Measurements from ENCODE around the gene GPHA2.

DNA sequence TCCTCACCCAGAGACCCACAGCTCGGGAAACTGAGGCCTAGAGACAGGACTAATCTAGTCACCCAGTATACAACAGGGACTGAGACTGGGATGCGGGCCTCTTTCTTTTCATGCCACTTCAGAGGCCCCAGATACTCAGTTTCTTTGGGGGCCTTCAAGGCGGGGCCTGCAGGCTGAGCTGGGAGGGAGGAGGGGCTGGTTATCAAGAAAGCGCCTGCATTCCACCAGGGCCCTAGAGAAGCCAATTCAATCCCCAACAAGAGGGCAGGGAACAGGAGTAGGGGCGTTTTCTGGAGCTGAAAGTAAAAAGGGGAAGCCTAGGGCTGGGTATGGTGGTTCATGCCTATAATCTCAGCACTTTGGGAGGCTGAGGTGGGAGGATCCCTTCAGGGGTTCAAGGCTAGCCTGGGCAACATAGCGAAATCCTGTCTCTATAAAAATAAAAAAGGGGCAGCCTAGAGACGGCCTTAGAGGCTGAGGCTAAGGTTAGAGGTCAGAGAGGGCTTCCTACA, 20.3 kb downstream of the GPHA2 start:
- TF ChIP-seq CTCF (conservative IDR thresholded peaks at IDR 0.05 in 1 of 2, IDR thresholded peaks at IDR 0.05 in 1 of 2; ENCODE audit: low read depth in 1 of 2, low read length in 2 of 2), result no peak
- TF ChIP-seq EZH2 (IDR thresholded peaks at IDR 0.05; ENCODE audit: low read length, missing control alignments), result no peak
